Activated CD4-positive, alpha-beta memory T cell treated with anti-CD3 and anti-CD28 coated beads, Interleukin-2, amount 10 ng/mL, durations not matched to agents 7 days and 5 days (primary cell): ENCODE measurements around the gene CDC42. TPM values are rescaled to one million over a fixed set of nuclear protein-coding genes. Genes with fewer than 3 reads are reported as not detected.
A peak's percentile ranks its signal among the peaks of the same experiment; 100 is the strongest.
"Not testable (repeated sequence)": the region's sequence is repeated elsewhere in the genome, so short reads cannot be mapped to it uniquely, and the experiment has no call there.

ENCODE experiments used
- CTCF ChIA-PET: fragments of 350-600 bp; sonication (Branson Sonifier 250); formaldehyde crosslinking; loops from one replicate; lab custom pipeline; 2021; ENCODE audit warnings: antibody characterized with exemption, inconsistent platforms; lab: Charles Lee
- POLR2A ChIA-PET: fragments of 350-600 bp; sonication (Branson Sonifier 250); formaldehyde crosslinking; loops from one replicate; lab custom pipeline; 2021; ENCODE audit warnings: antibody characterized with exemption; lab: Charles Lee
- DNase-seq: peaks from one replicate; pipeline ENCODE4 v3.0.0-alpha.2; 2020
- H3K27ac Mint-ChIP-seq: one replicate; pipeline ENCODE4 v1.8.0; 2021; ENCODE audit warnings: mild to moderate bottlenecking, mixed read lengths
- H3K27me3 Mint-ChIP-seq: one replicate; pipeline ENCODE4 v1.8.0; 2021; ENCODE audit warnings: mixed read lengths
- H3K36me3 Mint-ChIP-seq: one replicate; pipeline ENCODE4 v1.8.0; 2021; ENCODE audit warnings: low read depth, mixed read lengths
- H3K4me1 Mint-ChIP-seq: one replicate; pipeline ENCODE4 v1.8.0; 2021; ENCODE audit warnings: mixed read lengths
- H3K4me3 Mint-ChIP-seq: one replicate; pipeline ENCODE4 v1.8.0; 2021; ENCODE audit warnings: mild to moderate bottlenecking, mixed read lengths
- H3K9me3 Mint-ChIP-seq: one replicate; pipeline ENCODE4 v1.8.0; 2021; ENCODE audit warnings: mixed read lengths
- total RNA-seq, 2 experiments: library from RNA; stranded (reverse); gene quantifications; one replicate each; pipeline ENCODE4 v1.2.3, GENCODE V29; 2021

Gene CDC42
- total RNA-seq, 2 experiments from 2014 or later, result 377 to 388 TPM

GRCh38 chr1:22089134-22089571 is 36.6 kb downstream of the CDC42 start:
- peak overlapping the region; percentile 15 for H3K4me3 Mint-ChIP-seq
- DNase-seq, result no peak
- peaks cover 88% of the 10 kb centered on the region for H3K4me1 Mint-ChIP-seq
- ChIA-PET CTCF (interaction anchor here (0.7 to 2.3 kb wide), 3 partner anchors 16 to 23 kb away, joined by 3 to 13 read pairs (median 4); no protein-coding TSS in a partner anchor), POLR2A (interaction anchor here (0.7 to 3.2 kb wide), 8 partner anchors 8 to 64 kb away, joined by 3 to 37 read pairs (median 4); partner anchors contain the start of gene CDC42)
- H3K27ac Mint-ChIP-seq, result peak overlapping the region; percentile 79
- H3K36me3 Mint-ChIP-seq, result peaks cover 86% of the 10 kb centered on the region
- no peaks in the 10 kb centered on the region for H3K27me3 Mint-ChIP-seq
- no peaks in the 10 kb centered on the region for H3K9me3 Mint-ChIP-seq

DNA sequence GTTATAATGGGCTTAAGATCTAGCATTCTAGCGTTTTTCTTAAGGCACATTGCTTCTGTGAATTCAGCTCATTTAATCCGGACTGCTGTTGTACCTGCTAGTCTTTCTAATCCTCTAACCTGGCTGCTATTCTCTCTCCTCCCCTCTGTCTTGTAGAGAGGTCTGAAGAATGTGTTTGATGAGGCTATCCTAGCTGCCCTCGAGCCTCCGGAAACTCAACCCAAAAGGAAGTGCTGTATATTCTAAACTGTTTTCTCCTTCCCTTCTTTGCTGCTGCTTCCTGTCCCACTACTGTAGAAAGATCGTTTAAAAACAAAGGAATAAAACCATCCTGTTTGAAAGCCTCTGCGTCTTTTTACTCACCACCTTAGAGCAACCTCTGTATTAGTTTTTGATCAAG is 37.3 kb downstream of the CDC42 start:
- peaks cover 84% of the 10 kb centered on the region for H3K36me3 Mint-ChIP-seq
- POLR2A ChIA-PET, result interaction anchor here (0.6 to 3.2 kb wide), 10 partner anchors 9 to 65 kb away, joined by 3 to 37 read pairs (median 4); partner anchors contain the start of gene CDC42
- H3K9me3 Mint-ChIP-seq, result no peaks in the 10 kb centered on the region
- peak overlapping the region; percentile 63 for H3K4me3 Mint-ChIP-seq
- no peak for DNase-seq
- peak overlapping the region; percentile 79 for H3K27ac Mint-ChIP-seq
- CTCF ChIA-PET, result interaction anchor here (0.7 to 2.3 kb wide), 4 partner anchors 13 to 23 kb away, joined by 3 to 13 read pairs (median 4); no protein-coding TSS in a partner anchor
- no peaks in the 10 kb centered on the region for H3K27me3 Mint-ChIP-seq
- H3K4me1 Mint-ChIP-seq, result peaks cover 87% of the 10 kb centered on the region

GRCh38 chr1:22090867-22091266 is 38.4 kb downstream of the CDC42 start:
- H3K27ac Mint-ChIP-seq, result peak overlapping the region; percentile 79
- ChIA-PET CTCF (interaction anchor here (0.9 to 2.3 kb wide), 3 partner anchors 12 to 25 kb away, joined by 3 to 13 read pairs (median 4); no protein-coding TSS in a partner anchor), POLR2A (interaction anchor here (0.7 to 3.2 kb wide), 6 partner anchors 10 to 66 kb away, joined by 3 to 37 read pairs (median 6); partner anchors contain the start of gene CDC42)
- peaks cover 83% of the 10 kb centered on the region for H3K36me3 Mint-ChIP-seq
- H3K27me3 Mint-ChIP-seq, result no peaks in the 10 kb centered on the region
- H3K4me1 Mint-ChIP-seq, result peaks cover 87% of the 10 kb centered on the region
- H3K9me3 Mint-ChIP-seq, result no peaks in the 10 kb centered on the region
- H3K4me3 Mint-ChIP-seq, result peak overlapping the region; percentile 29
- DNase-seq, result no peak

DNA sequence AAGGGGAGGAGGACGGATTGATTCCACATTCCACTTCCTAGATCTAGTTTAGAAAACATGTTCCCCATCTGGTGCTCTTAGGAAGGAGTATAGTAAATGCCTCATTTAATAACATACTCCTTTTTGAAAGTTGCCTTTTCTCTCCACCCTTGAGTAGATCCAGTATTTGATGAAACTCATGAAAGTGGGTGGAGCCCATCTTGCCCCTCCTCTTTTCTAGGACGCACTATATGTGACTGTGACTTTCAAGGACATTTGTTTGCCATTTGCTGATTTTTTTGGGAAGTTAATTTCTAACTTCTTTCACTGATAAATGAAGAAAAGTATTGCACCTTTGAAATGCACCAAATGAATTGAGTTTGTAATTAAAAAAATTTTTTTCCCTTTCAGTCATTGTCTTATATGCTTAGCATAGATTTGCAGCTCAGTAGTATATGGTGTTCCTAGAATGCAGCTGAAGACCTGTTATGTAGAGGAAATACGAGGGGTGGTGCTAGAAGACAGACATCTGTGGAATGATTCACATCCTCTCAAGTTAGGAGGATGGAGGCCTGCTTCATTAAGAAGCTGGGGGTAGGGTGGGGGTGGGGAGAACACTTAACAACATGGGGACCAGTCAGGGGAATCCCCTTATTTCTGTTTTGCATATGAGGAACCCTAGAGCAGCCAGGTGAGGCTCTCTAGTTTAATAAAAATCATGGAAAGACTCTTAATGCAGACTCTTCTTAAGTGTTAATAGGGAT is 39.7 kb downstream of the CDC42 start:
- Mint-ChIP-seq H3K4me1 (peaks cover 77% of the 10 kb centered on the region), H3K36me3 (peaks cover 81% of the 10 kb centered on the region), H3K27ac (peak overlapping the region; percentile 79)
- ChIA-PET CTCF (interaction anchor here (0.6 to 2.5 kb wide), 8 partner anchors 11 to 71 kb away, joined by 3 to 15 read pairs (median 4); partner anchors contain the start of gene CDC42), POLR2A (interaction anchor here (0.6 to 2.7 kb wide), 8 partner anchors 11 to 68 kb away, joined by 3 to 28 read pairs (median 8); partner anchors contain the start of gene CDC42)
- H3K4me3 Mint-ChIP-seq, H3K27me3 Mint-ChIP-seq, H3K9me3 Mint-ChIP-seq: not testable (repeated sequence)
- peak; percentile 55 for DNase-seq

GRCh38 chr1:22093513-22093912 is 41.0 kb downstream of the CDC42 start:
- ChIA-PET CTCF (interaction anchor here (1.3 to 2.5 kb wide), 3 partner anchors 12 to 69 kb away, joined by 4 to 15 read pairs (median 6); no protein-coding TSS in a partner anchor), POLR2A (interaction anchor here (1.0 to 2.7 kb wide), 4 partner anchors 9 to 69 kb away, joined by 9 to 28 read pairs (median 11); partner anchors contain the start of gene CDC42)
- no peaks in the 10 kb centered on the region for H3K27me3 Mint-ChIP-seq
- H3K4me3 Mint-ChIP-seq, result no peak overlapping the region
- peak overlapping the region; percentile 65 for H3K27ac Mint-ChIP-seq
- H3K9me3 Mint-ChIP-seq, result no peaks in the 10 kb centered on the region
- H3K4me1 Mint-ChIP-seq, result peaks cover 69% of the 10 kb centered on the region
- H3K36me3 Mint-ChIP-seq, result peaks cover 82% of the 10 kb centered on the region
- DNase-seq, result no peak

DNA sequence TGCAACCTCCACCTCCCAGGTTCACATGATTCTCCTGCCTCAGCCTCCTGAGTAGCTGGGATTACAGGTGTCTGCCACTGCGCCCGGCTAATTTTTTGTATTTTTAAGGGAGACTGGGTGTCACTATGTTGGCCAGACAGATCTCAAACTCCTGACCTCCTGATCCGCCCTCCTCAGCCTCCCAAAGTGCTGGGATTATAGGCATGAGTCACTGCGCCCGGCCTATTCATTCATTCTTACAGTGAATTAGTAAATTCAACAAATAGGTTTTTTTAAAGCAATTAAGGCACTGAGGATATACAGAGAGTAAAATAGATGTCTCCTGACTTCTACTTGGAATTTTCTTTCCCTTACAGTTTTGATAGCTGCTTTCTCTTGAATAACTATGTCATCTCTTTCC is 43.5 kb downstream of the CDC42 start:
- H3K4me1 Mint-ChIP-seq, result peaks cover 64% of the 10 kb centered on the region
- POLR2A ChIA-PET, result interaction anchor here (1.0 kb wide), 1 partner anchor 8 kb away, joined by 4 read pairs; no protein-coding TSS in a partner anchor
- H3K36me3 Mint-ChIP-seq, result peaks cover 80% of the 10 kb centered on the region
- no peak overlapping the region for H3K4me3 Mint-ChIP-seq
- CTCF ChIA-PET, result no interaction called here
- no peaks in the 10 kb centered on the region for H3K9me3 Mint-ChIP-seq
- no peaks in the 10 kb centered on the region for H3K27me3 Mint-ChIP-seq
- no peak for DNase-seq
- H3K27ac Mint-ChIP-seq, result no peak overlapping the region

DNA sequence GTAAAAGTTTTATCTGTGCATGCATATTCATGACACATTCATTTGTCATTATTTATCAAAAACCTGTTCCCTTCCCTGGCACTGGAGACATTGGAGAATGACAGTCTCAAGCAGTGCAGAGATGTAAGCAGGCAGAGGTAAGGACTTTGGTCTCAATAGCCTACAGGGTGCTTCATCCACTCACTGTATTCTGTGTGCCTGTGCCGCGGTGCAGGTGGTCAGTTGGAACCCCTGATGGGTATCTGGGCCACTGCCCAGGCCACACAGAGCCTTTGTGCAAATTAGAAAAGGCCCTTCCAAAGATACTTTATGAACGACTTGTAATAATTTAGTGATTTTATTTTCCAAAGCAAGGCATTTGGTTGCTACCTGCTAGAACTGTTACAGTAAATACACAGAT is 44.0 kb downstream of the CDC42 start:
- peaks cover 65% of the 10 kb centered on the region for H3K4me1 Mint-ChIP-seq
- H3K27ac Mint-ChIP-seq, result no peak overlapping the region
- peaks cover 81% of the 10 kb centered on the region for H3K36me3 Mint-ChIP-seq
- ChIA-PET POLR2A (interaction anchor here (1.0 to 4.3 kb wide), 2 partner anchors 8 to 71 kb away, joined by 4 to 18 read pairs; no protein-coding TSS in a partner anchor), CTCF (no interaction called here)
- no peaks in the 10 kb centered on the region for H3K27me3 Mint-ChIP-seq
- H3K4me3 Mint-ChIP-seq, result no peak overlapping the region
- H3K9me3 Mint-ChIP-seq, result no peaks in the 10 kb centered on the region
- no peak for DNase-seq

DNA sequence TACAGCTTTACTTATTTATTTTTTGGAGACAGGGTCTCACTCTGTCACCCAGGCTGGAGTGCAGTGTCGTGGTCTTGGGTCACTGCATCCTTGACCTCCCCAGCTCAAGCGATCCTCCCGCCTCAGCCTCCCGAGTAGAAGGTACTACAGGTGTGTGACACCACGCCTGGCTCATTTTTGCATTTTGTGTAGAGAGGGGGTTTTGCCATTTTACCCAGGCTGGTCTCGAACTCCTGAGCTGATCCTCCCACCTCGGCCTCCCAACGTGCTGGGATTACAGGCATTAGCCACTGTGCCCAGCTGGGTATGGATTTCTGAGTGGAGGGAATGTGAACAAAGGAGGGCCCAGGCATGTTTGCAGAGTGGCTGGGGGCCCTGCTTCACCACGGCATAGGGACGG is 46.2 kb downstream of the CDC42 start:
- Mint-ChIP-seq H3K27me3 (no peaks in the 10 kb centered on the region), H3K27ac (no peak overlapping the region), H3K4me3 (no peak overlapping the region), H3K4me1 (peaks cover 60% of the 10 kb centered on the region), H3K9me3 (no peaks in the 10 kb centered on the region), H3K36me3 (peaks cover 78% of the 10 kb centered on the region)
- ChIA-PET CTCF (interaction anchor here (1.2 kb wide), 1 partner anchor 78 kb away, joined by 3 read pairs; no protein-coding TSS in a partner anchor), POLR2A (interaction anchor here (0.7 to 4.3 kb wide), 7 partner anchors 9 to 76 kb away, joined by 3 to 18 read pairs (median 4); partner anchors contain the start of gene CDC42)
- no peak for DNase-seq

- Mint-ChIP-seq H3K4me1 (peaks cover 64% of the 10 kb centered on the region), H3K4me3 (no peak overlapping the region), H3K27ac (no peak overlapping the region), H3K27me3 (no peaks in the 10 kb centered on the region), H3K9me3 (no peaks in the 10 kb centered on the region), H3K36me3 (peaks cover 78% of the 10 kb centered on the region)
- CTCF ChIA-PET, result no interaction called here
- POLR2A ChIA-PET, result interaction anchor here (0.7 to 4.3 kb wide), 6 partner anchors 11 to 81 kb away, joined by 3 to 18 read pairs (median 4); partner anchors contain the start of gene CDC42
- DNase-seq, result no peak
Measured at GRCh38 chr1:22100168-22100567, 47.7 kb downstream of the CDC42 start.

GRCh38 chr1:22101199-22101598 is 48.7 kb downstream of the CDC42 start:
- Mint-ChIP-seq H3K27me3 (no peaks in the 10 kb centered on the region), H3K9me3 (no peaks in the 10 kb centered on the region), H3K27ac (no peak overlapping the region), H3K4me3 (no peak overlapping the region), H3K36me3 (peaks cover 80% of the 10 kb centered on the region), H3K4me1 (peaks cover 72% of the 10 kb centered on the region)
- CTCF ChIA-PET, result interaction anchor here (1.0 to 1.3 kb wide), 2 partner anchors 31 to 77 kb away, joined by 3 to 4 read pairs; no protein-coding TSS in a partner anchor
- POLR2A ChIA-PET, result interaction anchor here (0.6 to 1.7 kb wide), 4 partner anchors 12 to 360 kb away, joined by 3 to 5 read pairs (median 4); partner anchors contain the start of gene CDC42
- DNase-seq, result no peak

DNA sequence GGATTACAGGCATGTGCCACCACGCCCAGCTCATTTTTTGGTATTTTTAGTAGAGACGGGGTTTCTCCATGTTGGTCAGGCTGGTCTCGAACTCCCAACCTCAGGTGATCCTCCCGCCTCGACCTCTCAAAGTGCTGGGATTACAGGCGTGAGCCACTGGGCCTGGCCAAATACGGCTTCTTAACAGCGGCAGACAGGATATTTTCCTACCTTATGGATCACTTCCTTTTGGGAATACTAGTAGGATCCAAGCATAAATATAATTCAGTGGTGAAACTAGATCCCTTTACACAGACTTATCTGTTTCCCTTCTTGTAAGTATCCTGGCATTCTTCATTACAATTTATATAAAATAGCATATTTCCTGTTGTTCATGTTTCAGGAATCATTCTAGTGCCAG is 49.5 kb downstream of the CDC42 start:
- peaks cover 78% of the 10 kb centered on the region for H3K36me3 Mint-ChIP-seq
- ChIA-PET CTCF (interaction anchor here (1.3 kb wide), 1 partner anchor 30 kb away, joined by 3 read pairs; no protein-coding TSS in a partner anchor), POLR2A (interaction anchor here (1.1 to 1.9 kb wide), 5 partner anchors 9 to 77 kb away, joined by 3 to 11 read pairs (median 5); partner anchors contain the start of gene CDC42)
- DNase-seq, result no peak
- peaks cover 76% of the 10 kb centered on the region for H3K4me1 Mint-ChIP-seq
- no peaks in the 10 kb centered on the region for H3K27me3 Mint-ChIP-seq
- no peaks in the 10 kb centered on the region for H3K9me3 Mint-ChIP-seq
- H3K4me3 Mint-ChIP-seq, result no peak overlapping the region
- H3K27ac Mint-ChIP-seq, result no peak overlapping the region

- Mint-ChIP-seq H3K27me3 (no peaks in the 10 kb centered on the region), H3K27ac (peak overlapping the region; percentile 85), H3K36me3 (peaks cover 75% of the 10 kb centered on the region), H3K4me1 (peaks cover 73% of the 10 kb centered on the region), H3K9me3 (no peaks in the 10 kb centered on the region), H3K4me3 (no peak overlapping the region)
- DNase-seq, result no peak
- CTCF ChIA-PET, result interaction anchor here (1.0 to 1.4 kb wide), 2 partner anchors 10 to 13 kb away, joined by 3 read pairs; no protein-coding TSS in a partner anchor
- POLR2A ChIA-PET, result interaction anchor here (0.6 to 1.9 kb wide), 5 partner anchors 10 to 49 kb away, joined by 3 to 11 read pairs (median 4); no protein-coding TSS in a partner anchor
Measured at GRCh38 chr1:22102746-22103145, 50.2 kb downstream of the CDC42 start.
